HCEC 1CT (cell line): ENCODE data around the gene MOGAT1.
A peak's percentile ranks its signal among the peaks of the same experiment; 100 is the strongest.
"Not testable (repeated sequence)": the region's sequence is repeated elsewhere in the genome, so short reads cannot be mapped to it uniquely, and the experiment has no call there.

Experiments
- DNase-seq: peaks from one replicate; pipeline ENCODE4 v3.0.0-alpha.2; 2017

The MOGAT1 gene

DNA sequence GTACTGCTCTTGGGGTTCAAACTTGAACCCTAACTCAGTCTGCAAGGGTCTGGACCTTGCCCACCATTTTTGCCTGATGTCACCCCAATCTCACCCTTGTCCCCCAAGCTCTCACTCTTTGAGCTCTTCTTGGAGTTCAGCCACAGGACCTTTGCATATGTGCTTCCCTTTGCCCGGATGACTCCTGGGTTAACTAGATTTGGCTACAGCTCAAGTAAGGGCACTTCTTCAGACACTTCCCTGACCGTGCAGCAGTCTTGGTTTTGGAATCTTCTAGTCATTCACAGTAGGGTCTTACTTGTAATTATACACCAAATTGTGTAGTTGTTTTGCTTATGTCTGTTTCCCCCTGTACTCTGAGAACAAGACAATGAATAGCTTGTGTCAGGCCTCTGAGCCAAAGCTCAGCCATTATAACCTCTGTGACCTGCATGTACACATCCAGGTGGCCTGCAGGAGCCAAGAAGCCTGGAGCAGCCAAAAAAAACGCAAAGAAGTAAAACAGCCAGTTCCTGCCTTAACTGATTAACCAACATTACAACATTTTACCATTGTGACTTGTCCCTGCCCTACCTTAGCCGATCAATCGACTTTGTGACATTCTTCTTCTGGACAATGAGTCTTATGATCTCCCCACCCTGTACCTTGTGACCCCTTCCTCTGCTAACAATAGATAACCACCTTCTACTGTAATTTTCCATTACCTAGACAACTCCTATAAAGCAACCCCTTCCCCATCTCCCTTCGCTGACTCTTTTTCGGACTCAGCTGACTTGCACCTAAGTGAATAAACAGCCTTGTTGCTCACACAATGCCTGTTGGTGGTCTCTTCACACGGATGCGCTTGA lies 1.0 kb upstream of the MOGAT1 start:
- DNase-seq = no peak

DNA sequence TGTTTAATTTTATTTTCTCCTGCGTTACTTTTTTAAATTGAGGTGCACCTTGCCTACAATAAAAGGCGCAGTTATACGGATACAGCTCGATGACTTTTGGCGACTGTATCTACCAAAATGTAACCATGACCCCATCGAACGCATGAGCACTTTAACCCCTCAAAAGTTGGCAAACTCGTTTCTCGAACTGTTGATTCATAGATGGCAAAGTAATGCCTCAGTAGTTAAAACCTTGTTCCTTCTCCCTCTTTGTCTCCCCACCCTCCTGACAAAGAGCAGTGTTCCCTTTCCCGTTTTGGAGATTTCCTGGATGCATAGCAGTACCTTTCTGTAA lies 577 bp downstream of the MOGAT1 start:
- DNase-seq = no peak

DNA sequence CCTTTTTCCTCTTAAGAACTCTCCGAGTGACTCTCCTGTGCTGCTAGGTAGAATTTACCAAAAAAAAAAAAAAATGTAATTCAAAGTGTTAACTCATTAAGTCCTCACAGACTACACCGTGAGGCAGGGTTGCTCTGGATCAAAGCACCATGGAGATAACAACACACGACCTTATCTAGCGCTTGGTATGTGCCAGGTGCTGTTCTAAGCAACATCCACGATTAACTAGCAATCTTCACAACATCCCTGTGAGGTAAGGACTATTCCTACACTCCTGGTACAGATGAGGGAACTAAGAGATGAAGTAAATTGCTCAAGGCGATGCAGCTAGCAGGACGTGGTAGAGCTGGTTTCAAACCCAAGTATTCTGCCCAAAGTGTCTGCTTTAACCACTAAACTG lies 1.8 kb downstream of the MOGAT1 start:
- no peak for DNase-seq

DNA sequence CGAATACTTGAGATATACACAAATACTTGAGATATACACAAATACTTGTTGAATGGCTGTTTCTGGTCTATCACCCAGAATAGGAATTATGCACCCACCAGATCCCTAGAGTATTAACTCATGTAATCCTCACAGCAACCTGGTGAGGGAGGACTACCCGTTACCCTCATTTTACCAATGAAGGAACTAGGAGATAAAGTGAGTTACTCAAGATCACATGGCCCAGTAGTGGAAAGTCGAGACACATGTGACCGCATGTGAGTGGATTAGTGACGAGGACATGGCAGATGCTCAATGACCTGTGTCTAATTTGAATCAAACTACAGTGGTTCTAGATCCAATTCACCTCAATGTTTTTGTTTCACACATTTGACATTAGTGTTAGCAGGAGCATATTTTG lies 2.4 kb downstream of the MOGAT1 start:
- DNase-seq = no peak

DNA sequence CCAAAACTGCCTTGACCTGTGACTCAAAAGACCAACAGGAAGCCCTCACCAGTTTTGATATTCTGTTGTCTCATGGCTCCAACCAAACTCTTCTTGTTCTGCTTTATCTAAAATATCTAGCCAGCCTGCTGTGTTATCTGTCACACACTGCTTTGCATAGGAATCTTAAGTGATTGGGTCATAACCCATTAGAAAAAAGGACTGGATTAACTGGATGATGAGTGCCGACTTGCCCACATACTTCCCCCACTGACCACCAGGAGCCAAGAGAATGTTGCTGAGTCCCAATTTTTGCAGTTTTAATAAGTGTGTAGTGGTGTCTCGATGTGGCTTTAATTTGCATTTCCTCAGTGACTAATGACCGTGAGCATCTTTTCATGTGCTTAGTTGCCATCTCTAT lies 6.5 kb downstream of the MOGAT1 start:
- no peak for DNase-seq

DNA sequence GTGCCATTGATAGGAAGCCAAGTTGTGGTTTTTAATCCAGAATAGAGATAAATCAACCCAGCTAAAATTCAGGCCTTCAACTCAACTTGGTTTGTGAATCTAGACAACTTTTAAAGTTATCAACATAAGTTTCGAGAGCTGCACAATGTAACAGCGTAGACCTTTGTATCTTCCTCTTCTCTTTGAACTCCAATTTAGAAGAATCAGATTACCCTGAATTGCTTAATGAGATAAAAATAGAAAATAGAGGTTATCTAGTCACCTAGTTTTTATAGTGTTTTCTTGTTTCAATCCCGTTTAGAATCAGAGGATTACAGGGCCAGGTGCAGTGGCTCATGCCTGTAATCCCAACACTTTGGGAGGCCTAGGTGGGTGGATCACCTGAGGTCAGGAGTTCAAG lies 12.3 kb downstream of the MOGAT1 start:
- DNase-seq = no peak

DNA sequence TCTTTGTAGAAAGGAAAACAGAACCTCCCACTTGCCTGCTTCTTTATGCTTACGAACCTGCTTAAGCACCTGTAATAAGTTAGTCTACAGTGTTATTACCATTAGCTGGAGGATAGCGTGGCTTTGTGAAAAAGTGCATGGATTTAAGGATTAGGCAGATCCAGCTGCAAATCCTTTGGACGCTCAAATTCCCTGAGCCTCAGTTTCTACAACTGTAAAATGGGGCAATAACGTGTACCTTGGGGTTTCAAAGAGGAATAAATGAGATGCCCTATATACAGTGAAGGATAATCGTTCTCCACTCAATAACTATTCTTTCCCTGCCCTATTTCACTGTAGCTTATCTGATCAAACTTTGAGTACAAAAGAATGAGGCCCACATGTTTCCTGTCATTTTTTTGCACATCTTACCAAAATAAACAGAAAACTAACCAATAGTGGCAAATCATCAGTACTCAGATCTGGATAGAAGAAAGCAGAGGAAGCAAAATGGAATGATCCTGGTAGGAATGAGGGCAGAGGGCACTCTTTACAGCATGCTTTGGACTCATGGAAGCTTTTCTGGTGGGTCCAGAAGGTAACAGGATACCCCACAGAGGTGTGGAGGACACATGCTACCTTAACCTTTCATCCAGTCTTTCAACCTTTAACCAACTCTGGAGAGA lies 14.8 kb downstream of the MOGAT1 start:
- DNase-seq = no peak

DNA sequence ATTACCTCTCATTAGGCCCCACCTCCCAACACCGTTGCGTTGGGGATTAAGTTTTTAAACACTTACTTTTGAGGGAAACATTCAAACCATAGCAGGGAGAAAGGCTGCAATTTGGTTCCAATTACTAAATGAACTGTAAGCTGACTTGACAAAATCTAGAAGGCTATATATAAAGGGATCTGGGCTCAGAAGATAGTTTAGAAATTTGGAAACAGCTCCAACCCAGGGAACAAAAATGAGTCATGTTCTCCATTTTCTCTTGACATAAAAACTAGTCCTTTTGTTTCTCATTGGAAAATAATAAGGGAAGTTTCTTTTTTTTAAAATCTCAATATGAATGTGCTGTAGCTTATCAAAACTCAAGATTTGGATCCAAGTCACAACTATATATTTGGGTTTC lies 17.5 kb downstream of the MOGAT1 start:
- DNase-seq = no peak

DNA sequence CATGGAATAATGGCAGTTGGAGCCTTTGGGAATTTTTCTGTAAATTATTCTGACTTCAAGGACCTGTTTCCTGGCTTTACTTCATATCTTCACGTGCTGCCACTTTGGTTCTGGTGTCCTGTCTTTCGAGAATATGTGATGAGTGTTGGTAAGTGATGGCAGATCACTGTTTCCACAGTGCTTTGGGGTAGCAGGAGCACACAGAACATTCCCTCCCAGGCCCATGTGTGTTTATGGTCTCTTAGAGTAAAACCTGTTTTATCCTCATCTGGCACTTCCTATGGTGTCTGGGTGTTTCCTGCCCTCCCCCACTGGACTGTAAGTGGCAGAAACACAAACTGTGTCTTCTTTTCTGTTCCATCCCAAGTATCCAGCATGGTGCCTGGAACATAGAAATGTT lies 17.9 kb downstream of the MOGAT1 start:
- DNase-seq = no peak

DNA sequence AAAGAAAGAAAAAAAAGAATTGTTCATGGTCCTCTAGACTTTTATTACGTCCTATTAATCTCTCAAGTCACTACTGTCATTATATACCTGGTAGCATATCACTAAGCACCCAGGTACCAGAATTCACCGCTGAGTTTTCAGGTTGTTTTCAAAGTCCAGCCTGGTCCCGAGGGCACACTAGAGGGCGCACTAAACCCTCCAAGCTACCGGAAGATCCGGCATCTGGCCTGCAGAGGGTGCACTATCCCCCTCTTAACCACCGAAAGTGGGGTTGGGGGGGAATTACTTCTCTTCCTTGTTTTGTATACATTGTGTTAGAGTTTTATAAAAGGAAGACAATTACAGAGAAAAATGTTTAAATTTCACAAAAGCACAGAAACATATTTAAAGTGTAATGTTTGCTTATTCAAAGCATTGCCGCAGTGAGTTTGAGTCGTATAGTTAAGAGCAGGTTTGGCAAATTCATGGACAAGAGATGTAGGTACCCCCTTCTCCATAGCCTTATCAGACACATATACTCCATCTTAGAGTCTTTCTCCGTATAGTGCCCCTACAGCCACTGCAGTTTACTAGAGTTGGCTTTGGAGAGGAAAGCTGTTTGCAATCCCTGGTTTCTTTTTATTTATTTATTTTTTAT lies 19.2 kb downstream of the MOGAT1 start:
- peak; percentile 68 for DNase-seq

DNA sequence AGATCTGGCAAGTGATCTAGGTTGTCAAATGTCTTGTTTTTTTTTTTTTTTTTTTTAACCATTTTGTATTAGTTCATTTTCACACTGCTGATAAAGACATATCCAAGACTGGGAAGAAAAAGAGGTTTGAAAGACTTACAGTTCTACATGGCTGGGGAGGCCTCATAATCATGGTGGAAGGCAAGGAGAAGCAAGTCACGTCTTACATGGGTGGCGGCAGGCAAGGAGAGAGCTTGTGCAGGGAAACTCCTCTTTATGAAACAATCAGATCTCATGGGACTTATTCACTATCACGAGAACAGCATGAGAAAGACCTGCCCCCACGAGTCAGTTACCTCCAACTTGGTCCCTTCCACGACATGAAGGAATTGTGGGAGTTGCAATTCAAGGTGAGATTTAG lies 22.0 kb downstream of the MOGAT1 start:
- DNase-seq = not testable (repeated sequence)

DNA sequence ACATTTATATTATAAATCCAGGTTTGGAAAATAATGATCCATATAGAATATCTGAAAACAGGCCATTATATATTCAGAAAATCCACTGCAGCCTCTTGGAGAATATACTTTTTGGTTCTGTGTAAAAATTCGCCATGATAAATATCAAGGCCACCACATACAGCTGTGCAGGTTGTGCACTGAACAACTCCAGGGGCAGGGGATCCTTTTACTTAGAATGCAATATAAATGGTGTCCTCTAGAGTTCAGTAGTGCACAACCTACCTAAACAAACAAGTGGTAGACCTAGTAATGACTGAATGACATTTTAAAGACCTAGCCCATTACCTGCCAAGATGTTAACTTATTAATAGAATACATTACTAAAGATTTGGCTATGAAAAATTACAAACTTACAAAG lies 22.4 kb downstream of the MOGAT1 start:
- peak; percentile 49 for DNase-seq

DNA sequence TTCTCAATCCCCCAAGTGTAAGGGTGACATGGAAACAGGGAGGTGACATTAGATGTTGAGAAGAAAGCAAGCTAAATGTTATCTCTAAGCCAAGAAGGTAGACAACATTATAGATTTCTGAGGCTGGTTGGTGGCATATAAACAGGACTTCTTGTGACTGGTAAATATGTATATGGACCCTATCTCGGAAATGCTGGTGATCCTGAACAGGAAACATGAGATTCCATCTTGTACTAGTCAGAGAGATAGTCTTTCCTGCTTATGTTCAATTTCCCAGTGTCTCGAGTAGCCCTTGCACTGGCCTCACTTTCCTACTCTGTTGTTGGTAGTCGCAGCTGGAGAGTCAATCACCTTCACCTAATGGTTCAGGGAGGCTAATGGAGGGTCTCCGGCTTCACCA lies 26.8 kb downstream of the MOGAT1 start:
- no peak for DNase-seq

DNA sequence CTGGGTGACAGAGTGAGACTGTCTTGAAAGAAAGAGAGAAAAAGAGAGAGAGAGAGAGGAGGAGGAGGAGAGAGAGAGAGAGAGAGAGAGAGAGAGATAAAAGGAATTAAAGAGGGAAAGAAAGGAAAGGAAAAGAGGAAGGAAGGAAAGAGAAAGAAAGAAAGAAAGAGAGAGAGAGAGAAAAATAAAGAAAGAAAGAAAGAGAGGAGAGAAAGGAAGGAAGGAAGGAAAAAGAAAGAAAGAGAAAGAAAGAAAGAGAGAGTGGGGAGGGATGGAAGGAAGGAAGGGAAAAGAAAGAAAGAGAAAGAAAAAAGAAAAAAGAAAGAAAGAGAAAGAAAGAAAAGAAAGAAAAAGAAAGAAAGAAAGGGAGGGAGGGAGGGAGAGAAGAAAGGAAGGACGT lies 29.8 kb downstream of the MOGAT1 start:
- DNase-seq = no peak

DNA sequence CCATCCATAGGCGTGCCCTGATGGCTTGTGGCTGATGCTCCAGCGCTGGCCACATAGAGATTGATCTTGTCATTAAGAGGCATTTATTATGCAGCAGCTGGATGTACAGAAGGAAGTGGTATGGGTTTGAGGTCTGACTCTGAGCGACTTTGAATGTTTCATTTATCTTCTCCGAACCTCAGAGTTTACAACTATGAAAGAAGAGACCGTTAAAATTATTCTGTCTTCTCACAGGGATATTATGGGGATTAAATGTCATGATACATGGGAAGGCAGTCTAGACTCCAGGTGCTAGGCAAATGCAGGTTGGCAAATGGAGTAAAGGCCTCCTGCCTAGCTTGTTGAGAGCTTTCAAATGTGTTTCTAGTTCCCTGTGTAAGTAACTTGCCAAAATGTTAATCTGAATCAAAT lies 30.3 kb downstream of the MOGAT1 start:
- DNase-seq = no peak

DNA sequence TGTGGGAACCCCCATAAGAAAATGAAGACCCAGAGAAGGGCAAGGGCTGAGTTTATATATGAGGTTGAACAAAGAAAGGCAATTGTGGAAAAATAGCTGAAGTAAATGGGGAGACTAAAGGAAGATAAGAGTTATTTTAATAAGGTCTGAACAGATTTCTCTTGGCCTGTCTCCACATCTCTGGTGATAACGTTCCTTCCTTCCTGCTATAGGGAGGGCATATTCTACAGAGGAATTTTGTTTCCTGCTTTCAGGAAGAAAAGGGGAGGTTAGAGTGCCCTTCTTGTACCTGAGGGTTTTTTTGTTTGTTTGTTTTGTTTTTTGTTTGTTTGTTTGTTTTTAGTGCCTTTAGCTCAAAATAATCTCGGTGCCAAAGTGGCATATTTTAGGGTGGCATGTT lies 31.6 kb downstream of the MOGAT1 start:
- no peak for DNase-seq

DNA sequence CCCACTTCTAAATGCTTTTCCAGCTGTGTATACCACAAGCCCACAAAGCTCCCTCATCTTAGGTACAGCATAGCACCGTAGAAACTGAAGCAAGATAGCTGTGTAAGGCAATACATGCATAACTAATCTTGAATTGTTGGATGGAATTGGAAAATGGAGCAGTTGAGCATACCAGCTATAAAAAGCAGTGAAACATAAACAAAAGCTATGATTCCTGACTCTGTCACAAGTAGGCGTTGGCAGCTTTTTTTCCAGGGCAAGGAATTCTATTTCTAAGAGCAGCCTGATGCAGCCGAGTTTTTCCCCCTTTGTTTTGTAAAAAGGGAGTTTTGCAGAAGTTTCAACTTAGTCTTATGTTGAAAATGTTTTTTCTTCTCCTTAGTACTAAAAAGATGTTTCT lies 32.4 kb downstream of the MOGAT1 start:
- DNase-seq = peak; percentile 80

DNA sequence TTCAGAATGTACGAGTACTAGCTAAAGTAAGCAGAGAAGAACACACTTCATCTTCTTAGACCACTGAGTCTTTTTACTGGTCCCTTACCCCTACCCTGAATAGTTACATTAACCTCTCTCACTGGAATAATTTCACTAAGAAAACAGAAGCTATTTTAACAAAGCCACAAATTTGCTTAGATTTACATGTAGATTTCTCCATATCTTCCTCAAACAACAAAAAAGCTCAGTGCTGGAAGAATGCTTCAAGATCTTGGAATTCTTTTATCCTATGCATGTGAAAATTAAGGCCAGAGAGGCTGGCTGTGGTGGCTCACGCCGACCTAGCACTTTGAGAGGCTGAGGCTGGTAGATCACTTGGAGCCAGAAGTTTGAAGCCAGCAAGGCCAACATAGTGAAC lies 35.2 kb downstream of the MOGAT1 start:
- DNase-seq = no peak

DNA sequence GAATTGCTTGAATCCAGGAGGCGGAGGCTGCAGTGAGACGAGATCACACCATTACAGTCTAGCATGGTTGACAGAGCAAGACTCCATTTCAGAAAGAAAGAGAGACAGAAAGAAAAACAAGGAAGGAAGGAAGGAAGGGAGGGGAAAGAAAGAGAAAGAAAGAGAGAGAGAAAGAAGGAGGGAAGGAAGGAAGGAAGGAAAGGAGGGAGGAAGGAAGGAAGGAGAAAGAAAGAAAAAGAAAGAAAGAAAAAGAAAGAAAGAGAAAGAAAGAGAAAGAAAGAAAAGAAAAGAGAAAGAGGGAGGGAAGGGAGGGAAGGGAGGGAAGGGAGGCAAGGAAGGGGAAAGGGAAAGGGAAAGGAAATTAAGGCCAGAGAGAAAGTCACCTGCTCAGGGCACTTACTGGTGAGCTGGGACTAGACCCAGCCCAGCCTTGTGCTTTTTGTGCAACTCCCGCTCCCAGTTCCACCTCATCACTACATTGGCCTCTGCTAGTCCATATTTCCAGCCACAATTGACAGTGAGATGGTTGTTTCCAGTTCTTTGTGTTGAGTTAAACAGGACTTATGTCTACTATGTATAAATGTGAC lies 35.7 kb downstream of the MOGAT1 start:
- DNase-seq = no peak

DNA sequence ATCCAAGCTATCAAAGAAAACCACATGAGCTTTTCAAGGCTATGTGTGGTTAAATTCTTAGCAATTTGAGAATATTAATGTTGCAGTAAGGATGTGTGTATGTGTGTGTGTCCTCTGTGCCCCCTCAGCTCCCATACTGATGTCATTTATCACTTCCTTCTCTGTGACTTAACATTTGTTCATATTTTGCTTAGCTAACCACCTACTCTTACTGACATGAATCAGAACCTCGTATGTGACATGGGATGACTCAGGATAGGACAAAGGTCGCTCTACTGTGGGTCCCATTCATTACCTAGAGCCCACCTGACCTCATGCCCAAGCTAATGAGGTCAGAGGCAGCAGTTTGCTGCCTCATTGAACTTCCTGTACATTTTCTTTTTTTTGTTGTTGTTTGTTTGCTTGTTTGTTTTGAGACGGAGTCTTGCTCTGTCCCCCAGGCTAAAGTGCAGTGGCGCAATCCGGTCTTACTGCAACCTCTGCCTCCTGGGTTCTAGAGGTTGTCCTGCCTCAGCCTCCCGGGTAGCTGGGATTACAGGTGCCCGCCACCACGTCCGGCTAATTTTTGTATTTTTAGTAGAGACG lies 36.3 kb downstream of the MOGAT1 start:
- DNase-seq = peak; percentile 83

DNA sequence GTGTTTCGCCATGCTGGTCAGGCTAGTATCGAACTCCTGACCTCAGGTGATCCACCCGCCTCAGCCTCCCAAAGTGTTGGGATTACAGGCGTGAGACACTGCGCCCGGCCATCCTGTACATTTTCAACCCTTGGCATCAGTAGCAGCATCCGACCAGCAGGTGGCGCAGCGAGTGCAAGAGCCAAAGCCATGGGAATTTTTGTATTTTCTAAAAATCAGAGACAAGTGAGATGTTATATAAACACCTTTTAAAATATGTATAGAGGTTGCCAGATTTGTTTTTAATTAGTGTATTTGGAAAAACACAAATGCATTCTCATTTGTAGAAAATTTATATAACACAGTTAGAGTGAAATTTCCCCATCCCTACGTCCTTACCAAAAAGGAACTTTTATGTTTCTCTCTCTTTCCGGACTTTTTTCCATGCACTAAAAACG lies 36.8 kb downstream of the MOGAT1 start:
- DNase-seq = peak; percentile 69

DNA sequence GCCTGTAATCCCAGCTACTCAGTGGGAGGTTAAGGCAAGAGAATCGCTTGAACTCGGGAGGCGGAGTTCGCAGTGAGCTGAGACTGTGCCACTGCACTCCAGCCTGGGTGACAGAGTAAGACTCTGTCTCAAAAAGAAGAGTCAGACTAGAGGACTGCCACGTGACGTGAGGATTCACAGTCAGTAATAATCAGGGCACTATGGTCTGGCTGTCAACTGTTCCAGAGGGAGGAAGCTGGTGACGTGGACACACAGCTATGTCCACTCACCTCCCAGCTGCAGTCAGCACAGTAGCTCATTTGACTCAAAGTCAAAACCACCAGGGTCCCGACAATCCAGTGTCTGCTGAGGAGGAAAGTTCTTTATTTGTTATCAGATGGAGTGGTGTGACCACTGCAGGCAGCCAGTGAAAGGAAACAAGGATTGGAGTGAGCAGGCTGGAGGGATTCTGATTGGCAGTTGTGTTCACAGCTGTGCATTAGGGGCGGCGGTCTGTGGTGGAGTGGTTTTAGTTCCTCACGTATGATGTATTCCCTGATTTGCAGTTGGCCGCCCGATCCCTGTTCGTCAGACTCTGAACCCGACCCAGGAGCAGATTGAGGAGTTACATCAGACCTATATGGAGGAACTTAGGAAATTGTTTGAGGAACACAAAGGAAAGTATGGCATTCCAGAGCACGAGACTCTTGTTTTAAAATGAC lies 37.9 kb downstream of the MOGAT1 start:
- peak; percentile 98 for DNase-seq

DNA sequence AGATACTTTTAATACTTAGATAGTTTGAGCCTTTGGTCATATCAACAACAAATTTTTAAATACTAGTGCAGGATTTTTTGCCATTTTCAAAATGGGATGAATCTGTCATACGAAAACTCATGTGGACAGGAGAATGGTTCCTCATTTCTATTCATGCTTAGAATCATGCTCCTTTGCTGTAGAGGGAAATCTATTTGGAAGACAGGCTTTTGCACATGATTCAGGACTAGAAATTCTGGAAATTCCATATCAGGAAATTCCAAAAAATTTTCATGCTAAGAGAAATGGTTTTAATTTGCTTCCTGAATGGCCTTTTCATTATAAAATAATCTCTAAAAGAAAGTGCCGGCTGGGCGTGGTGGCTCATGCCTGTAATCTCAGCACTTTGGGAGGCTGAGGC lies 39.3 kb downstream of the MOGAT1 start:
- DNase-seq = no peak
